ENCODE results near the gene FIG4.
"Not testable (repeated sequence)": the region's sequence is repeated elsewhere in the genome, so short reads cannot be mapped to it uniquely, and the experiment has no call there.

The FIG4 gene

DNA sequence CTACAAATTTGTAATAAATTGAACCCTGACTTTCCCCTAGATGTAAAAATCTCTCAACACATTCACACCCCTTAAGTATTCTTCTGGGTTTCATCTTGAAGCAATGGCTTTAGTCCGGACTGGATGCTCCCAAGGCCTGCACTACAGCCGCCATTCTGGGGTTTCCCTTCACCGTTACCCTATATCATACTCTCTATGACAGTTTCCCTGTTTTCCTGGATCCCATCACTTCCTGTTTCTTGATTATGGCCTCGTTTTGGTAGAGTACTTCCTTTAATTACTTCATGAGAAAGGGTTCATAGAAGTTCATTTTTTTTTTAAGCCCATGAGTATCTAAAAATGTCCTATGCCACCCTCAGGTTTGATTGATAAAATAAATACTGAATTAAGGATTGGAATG lies 11.7 kb downstream of the FIG4 start:
- no peak for DNase-seq (ENCODE audit: low spot score)

GRCh38 chr6:109705258-109705657 lies 14.2 kb downstream of the FIG4 start:
- DNase-seq (ENCODE audit: low spot score) = peak; percentile 87

DNA sequence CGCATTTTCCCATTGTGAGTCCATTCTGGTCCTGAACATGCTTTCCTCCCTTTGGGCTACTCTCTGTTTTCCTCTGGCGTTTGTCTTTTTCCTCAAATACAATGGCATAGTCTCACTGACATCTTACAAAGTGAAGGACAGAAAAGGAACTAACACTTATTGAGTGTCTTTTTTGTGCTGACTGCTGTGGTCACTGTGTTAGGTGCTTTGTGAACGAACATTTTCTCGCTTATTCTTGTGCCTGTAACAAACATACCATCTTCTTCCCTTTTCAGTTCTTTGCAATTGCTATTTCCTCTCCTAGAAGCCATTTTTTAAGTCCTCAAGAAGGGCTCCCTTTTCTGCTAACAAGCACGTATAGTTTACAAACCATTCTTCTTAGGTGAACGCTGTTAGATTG lies 15.4 kb downstream of the FIG4 start:
- DNase-seq (ENCODE audit: low spot score) = no peak

- not testable (repeated sequence) for DNase-seq (ENCODE audit: low spot score)
Measured at GRCh38 chr6:109708099-109708498, 17.0 kb downstream of the FIG4 start.

DNA sequence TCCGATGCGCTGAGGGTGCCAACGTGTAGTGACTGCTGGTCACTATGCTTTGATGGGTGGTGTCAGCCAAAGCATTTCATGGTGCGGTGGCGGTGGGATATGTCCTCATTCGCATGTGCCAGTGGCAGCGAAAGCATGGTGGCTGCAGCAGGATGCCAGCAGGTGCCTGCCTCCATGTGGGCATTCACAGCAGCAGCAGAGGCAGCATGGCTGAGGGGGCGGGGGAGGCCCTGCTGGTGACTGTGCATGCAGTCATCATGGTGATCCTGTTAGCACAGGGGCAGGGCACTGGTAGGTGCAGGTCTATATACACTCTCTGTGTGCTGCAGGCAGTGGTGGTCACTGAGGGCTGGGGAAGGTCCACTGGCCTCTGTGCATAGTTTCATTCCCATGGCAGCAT lies 22.0 kb downstream of the FIG4 start:
- no peak for DNase-seq (ENCODE audit: low spot score)

- no peak for DNase-seq (ENCODE audit: low spot score)
Measured at GRCh38 chr6:109714166-109714565, 23.1 kb downstream of the FIG4 start.

DNA sequence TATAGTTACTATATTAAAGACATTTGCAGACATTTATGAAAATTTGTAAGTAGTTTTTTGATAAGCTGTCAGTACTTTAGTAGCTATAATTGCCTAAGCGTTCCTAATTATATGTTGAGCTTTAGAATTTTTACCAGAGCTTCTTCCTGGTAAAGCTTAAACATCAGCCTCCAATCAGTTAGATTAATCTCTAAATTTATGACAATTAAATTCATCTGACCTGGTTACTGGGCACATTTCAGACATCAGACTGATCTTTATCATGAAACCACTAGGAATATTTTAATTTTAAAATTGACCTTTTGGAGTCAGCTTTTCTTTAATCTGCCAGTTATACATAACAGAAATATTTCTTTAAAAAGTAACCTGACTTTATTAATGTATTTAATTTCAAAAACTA lies 23.5 kb downstream of the FIG4 start:
- DNase-seq (ENCODE audit: low spot score) = no peak

DNA sequence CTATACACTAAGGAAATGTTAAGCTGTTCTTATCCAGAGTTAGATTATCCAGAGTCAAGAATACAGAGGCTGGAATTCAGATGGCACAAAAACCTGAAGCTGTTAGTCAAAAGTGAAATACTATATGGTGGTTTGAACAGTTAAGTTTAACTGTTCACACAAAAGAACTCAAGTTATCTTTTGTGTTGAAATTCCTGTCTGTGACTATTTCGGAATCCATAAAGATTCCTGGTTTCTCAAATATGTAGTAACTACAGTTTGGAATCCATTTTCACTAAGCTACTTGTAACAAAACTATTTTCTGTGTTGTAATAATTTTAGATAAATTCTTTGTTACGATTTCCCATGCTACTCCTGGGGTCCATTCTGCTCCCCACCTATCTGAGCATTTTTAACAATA lies 24.5 kb downstream of the FIG4 start:
- DNase-seq (ENCODE audit: low spot score) = no peak

DNA sequence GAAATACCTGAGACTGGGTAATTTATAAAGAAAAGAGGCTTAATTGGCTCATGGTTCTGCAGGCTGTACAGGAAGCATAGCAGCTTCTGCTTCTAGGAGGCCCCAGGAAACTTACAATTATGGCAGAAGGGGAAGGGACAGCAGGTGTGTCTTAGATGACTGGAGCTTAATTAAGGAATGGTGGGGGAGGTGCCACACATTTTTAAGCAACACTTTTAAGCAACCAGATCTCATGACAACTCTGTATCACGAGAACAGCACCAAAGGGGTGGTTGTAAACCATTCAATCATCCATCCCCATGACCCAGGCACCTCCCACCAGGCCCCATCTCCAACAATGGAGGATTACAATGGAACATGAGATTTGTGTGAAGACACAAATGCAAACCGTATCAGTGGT lies 26.9 kb downstream of the FIG4 start:
- DNase-seq (ENCODE audit: low spot score) = no peak

DNA sequence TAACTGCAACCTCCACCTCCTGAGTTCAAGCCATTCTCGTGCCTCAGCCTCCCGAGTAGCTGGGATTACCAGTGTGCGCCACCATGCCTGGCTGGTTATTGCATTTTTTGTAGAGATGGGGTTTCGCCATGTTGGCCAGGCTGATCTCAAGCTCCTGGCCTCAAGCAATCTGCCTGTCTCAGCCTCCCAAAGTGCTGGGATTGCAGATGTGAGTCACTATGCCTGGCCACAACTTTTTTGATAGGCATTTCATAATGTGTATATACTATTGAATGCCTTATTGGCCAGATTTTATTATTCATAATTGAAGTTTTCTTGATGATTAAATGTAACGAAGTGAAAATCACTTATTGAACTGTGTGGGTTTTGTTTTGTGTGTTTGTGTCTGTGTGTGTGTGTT lies 27.9 kb downstream of the FIG4 start:
- no peak for DNase-seq (ENCODE audit: low spot score)

- DNase-seq (ENCODE audit: low spot score) = no peak
Measured at GRCh38 chr6:109720311-109720710, 29.2 kb downstream of the FIG4 start.

- DNase-seq (ENCODE audit: low spot score) = no peak
Measured at GRCh38 chr6:109722011-109722410, 30.9 kb downstream of the FIG4 start.

- no peak for DNase-seq (ENCODE audit: low spot score)
Measured at GRCh38 chr6:109722564-109723254, 31.6 kb downstream of the FIG4 start.

DNA sequence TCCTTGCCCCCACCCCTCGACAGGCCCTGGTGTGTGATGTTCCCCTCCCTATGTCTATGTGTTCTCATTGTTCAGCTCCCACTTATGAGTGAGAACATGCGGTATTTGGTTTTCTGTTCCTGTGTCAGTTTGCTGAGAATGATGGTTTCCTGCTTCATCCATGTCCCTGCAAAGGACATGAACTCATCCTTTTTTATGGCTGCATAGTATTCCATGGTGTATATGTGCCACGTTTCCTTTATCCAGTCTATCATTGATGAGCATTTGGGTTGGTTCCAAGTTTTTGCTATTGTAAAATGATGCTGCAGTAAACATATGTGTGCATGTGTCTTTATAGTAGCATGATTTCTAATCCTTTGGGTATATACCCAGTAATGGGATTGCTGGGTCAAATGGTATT lies 34.2 kb downstream of the FIG4 start:
- not testable (repeated sequence) for DNase-seq (ENCODE audit: low spot score)

DNA sequence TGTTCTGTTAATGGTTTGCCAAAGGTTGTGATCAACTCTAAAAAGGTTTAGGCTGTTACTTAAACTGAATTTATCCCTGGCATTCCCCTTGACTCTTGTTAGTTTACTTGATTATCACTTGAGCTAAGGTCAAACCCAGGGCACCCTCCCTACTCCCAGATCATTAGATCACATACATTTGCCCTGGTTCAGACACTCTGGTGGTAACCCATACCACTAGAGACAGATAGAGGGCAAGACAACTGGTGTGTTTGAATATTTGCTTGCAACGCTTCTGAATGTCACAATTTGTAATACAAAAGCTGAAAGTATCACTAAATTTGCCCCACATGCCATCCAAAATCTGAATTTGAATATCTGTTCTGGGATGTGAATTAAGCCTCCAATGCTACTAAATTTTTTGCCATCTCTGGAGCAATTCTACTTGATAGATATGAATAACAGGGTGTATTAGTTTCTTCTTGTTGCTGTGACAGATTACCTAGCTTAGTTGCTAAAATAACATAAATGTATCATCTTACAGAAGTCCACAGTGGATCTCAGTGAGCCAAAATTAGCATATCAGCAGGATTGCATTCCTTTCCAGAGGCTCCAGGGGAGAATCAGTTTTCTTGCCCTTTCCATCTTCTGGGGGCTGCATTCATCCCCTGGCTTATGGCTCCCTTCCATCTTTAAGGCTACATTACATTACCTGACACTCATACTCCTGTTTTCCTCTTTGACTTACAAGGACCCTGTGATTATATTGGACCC lies 45.4 kb downstream of the FIG4 start:
- DNase-seq (ENCODE audit: low spot score) = no peak

DNA sequence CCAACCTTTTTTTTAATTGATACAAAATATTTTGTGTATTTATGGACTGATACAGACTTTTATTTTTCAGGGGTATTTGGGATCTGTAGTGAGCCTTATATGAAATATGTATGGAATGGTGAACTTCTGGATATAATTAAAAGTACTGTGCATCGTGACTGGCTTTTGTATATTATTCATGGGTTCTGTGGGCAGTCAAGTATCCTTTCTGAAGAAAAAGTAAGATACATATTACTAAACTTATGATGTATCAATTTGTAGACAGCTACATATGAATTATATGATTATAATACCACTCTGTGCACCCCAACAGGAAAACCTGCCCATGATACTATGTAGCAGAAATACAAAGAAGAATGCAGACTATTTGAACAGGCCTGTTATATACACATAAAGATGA lies 47.2 kb downstream of the FIG4 start:
- no peak for DNase-seq (ENCODE audit: low spot score)

DNA sequence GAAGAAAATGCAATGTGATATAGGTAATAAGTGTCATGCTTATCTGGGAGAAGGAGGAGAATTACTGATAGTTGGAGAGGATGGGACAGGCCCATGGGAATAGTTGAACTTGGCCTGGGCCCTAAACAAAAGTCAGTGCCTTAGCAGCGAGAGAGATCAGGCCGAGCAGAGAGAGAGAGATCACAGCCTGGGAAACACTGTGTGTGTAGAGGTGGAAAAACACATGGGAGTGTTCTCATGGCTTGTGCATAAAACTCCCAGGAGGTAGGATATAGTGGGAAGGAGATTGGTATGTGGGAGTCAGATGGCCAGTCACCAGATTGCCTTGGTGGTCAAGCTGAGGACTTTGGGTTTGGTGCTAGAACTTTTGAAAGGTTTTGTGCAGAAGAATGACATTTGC lies 47.6 kb downstream of the FIG4 start:
- DNase-seq (ENCODE audit: low spot score) = no peak

DNA sequence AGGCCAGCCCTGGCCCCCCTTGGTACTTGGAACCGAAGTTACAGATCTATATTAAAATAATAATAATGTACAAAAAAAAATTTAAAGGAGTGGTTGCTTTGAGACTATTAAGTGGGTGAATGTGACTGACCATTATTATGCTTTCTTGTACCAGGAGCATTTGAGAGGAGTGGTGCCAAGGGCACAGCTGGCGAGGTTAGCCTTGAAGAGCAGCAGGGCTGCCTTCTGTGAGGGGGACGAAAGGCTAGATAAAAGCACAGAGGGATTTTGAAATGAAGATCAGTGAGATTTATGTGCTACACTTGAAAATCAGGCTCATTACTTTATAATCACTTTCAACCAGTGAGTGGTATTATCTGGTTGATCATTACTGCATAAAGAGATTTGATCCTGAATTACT lies 48.6 kb downstream of the FIG4 start:
- DNase-seq (ENCODE audit: low spot score) = no peak

DNA sequence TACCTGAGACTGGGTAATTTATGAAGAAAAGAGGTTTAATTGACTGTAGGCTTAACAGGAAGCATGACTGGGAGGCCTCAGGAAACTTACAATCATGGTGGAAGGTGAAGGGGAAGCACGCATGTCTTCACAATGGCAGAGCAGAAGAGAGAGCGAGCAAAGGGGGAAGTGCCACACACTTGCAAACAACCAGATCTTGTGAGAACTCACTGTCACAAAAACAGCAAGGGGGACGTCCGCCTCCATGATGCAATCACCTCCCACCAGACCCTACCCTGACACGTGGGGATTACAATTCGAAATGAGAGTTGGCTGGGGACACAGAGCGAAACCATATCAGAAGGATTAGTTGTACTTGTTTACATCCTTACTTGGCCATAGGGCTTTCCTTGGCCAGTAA lies 49.7 kb downstream of the FIG4 start:
- DNase-seq (ENCODE audit: low spot score) = no peak

DNA sequence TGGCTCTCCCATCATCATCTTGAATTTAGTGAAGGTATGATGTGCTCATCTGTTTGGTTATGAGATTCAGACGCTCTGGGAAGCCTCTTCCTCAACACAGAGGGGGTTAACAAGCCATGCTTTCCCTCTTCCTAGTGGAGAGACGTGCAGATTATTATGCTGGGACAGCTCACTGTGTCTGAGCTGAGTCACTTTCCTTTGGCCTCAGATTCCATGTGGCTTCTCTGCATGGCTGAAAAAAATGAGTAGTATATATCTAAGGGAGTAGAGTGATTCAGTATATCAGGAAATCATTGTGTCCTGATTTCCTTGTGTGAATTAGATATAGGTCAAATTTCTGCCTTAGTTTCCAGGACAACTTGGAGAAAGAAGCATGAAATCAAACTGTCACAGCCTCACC lies 52.6 kb downstream of the FIG4 start:
- no peak for DNase-seq (ENCODE audit: low spot score)

DNA sequence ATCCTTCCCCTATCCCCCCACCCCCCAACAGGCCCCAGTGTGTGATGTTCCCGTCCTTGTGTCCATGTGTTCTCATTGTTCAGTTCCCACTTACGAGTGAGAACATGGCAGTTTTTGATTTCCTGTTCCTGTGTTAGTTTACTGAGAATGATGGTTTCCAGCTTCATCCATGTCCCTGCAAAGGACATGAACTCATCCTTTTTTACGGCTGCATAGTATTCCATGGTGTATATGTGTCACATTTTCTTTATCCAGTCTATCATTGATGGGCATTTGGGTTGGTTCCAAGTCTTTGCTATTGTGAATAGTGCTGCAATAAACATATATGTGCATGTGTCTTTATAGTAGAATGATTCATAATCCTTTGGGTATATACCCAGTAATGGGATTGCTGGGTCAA lies 53.7 kb downstream of the FIG4 start:
- not testable (repeated sequence) for DNase-seq (ENCODE audit: low spot score)

GRCh38 chr6:109747221-109747620 lies 56.1 kb downstream of the FIG4 start:
- DNase-seq (ENCODE audit: low spot score) = no peak

- no peak for DNase-seq (ENCODE audit: low spot score)
Measured at GRCh38 chr6:109759098-109759955, 68.2 kb downstream of the FIG4 start.
